Heart left ventricle (tissue), 16 donors: ENCODE results near the gene RBM44. TPM values are rescaled to one million over a fixed set of nuclear protein-coding genes. Genes with fewer than 3 reads are reported as not detected.
"Not testable (repeated sequence)": the region's sequence is repeated elsewhere in the genome, so short reads cannot be mapped to it uniquely, and the experiment has no call there.

Source experiments
- ATAC-seq, 4 donors: fragments of 200-7000 bp; cut with Tn5 transposase; one replicate each; pipeline ENCODE4 v1.9.1; 2020 to 2022; ENCODE audit warnings: moderate library complexity in 4 of 4, mild to moderate bottlenecking in 3 of 4, moderate number of reproducible peaks in 1 of 4
- DNase-seq, 5 donors: peaks; one replicate each; pipeline ENCODE4 v3.0.0-alpha.2; 2020
- H3K27ac ChIP-seq, 12 donors: fragments of 200-600 bp; sonication (generic) in 4 of 12; one replicate each; pipeline versions ENCODE4 v1.5.0 to v1.8.0; 2016 to 2022; ENCODE audit warnings: mild to moderate bottlenecking in 2 of 12
- H3K27me3 ChIP-seq, 9 donors: fragments of 200-600 bp; sonication (generic) in 2 of 9; one replicate each; pipeline versions ENCODE4 v1.5.1 to v1.8.0; 2016 to 2022; ENCODE audit warnings: mild to moderate bottlenecking in 3 of 9
- H3K36me3 ChIP-seq, 9 donors: fragments of 200-600 bp; sonication (generic) in 2 of 9; one replicate each; pipeline versions ENCODE4 v1.5.0 to v1.8.0; 2018 to 2022; ENCODE audit warnings: mild to moderate bottlenecking in 2 of 9
- H3K4me1 ChIP-seq, 12 donors: fragments of 200-600 bp; sonication (generic) in 4 of 12; one replicate each; pipeline versions ENCODE4 v1.5.0 to v1.8.0; 2016 to 2022; ENCODE audit warnings: mild to moderate bottlenecking in 3 of 12
- H3K4me3 ChIP-seq, 12 donors: fragments of 200-600 bp; sonication (generic) in 4 of 12; one replicate each; pipeline versions ENCODE4 v1.5.0 to v1.8.0; 2017 to 2022; ENCODE audit warnings: mild to moderate bottlenecking in 9 of 12, moderate library complexity in 4 of 12
- H3K9me3 ChIP-seq, 12 donors: fragments of 200-600 bp; sonication (generic) in 4 of 12; one replicate each; pipeline versions ENCODE4 v1.5.0 to v1.8.0; 2016 to 2022; ENCODE audit warnings: mild to moderate bottlenecking in 1 of 12
- POLR2A ChIP-seq, 2 donors: fragments of 450-650 bp; IDR thresholded peaks; one replicate each; pipeline ENCODE4 v1.6.1; 2017; ENCODE audit warnings: antibody characterized with exemption in 2 of 2, mild to moderate bottlenecking in 2 of 2, moderate library complexity in 2 of 2
- WGBS, 4 donors: extraction: QIAGEN DNeasy Blood & Tissue Kit in 2 of 4; methylation state at CpG; one replicate each; pipeline versions ENCODE4 v1.1.5 to v1.1.7; 2013 to 2018; 5-methylcytosine and 5-hydroxymethylcytosine counted together
- intact Hi-C, 10 donors: fragments of 100-400 bp; cut with DNase I; formaldehyde crosslinking; loops; one replicate each; pipeline versions ENCODE4 v1.11.1 to v1.14.2; 2022
- polyA plus RNA-seq, 2 donors: library from polyadenylated mRNA; stranded (reverse); fragments of 200-250 nt; gene quantifications; one replicate each; pipeline ENCODE4 v1.2.3, GENCODE V29; 2013
- total RNA-seq, 9 donors: library from RNA; depleted of rRNA in 2 of 9; stranded (reverse); fragments of >200 nt in 2 of 9; fragmentation: NEBNext Ultra II Directional in 3 of 9; extraction: Animal tissue kit (Norgen Biotek cat#: 25700) in 3 of 9; gene quantifications; one replicate each; pipeline versions ENCODE4 v1.1.0 to v1.2.4, GENCODE V29; 2016 to 2023
- TF ChIP-seq, protein P1 (sequence below), 12 donors: fragments of 200-600 bp; sonication (generic) in 4 of 12; IDR thresholded peaks; one replicate each; pipeline versions ENCODE4 v1.5.0 to v1.8.0; 2018 to 2022; ENCODE audit warnings: antibody characterized with exemption in 12 of 12, mild to moderate bottlenecking in 5 of 12
- donor health status: ischemic (EF 13 %, LVEDD 7.1; RV severe dilation, severe dysfunction).
- donor health status: healthy with polysubstance abuse.
- donor health status: DM: no; HTN: yes; CAD: no.
- donor health status: DM: no; HTN: no; CAD: no.
- donor health status: ischemic (EF 25% LVEDD 6.9; RV normal size, moderate dysfunction).
- donor health status: ischemic (EF 25% LVEDD 5.7; RV mildly dilated, moderate dysfunction).
- donor health status: healthy.
- donor health status: DM: yes; HTN: yes; CAD: no.
- donor health status: ischemic (EF 35%, LVEDD 5.7; RV mildly dilated, moderate dysfunction).
- donor health status: nonischemic (EF 11% LVEDD 7.7; RV severe dilation, severe dysfunction).
- donor health status: DM: yes; HTN: yes; CAD: no.
- donor health status: PGD.
- donor health status: ischemic (EF 29% LVEDD 5.4; RV normal size, mild dysfunction).
- donor health status: nonischemic (EF 23%, LVEDD 6.1; RV moderate dilation, normal function).

RBM44 gene
- total and polyA plus RNA-seq, 11 donors = 0.16 to 0.94 (median 0.44) TPM

DNA sequence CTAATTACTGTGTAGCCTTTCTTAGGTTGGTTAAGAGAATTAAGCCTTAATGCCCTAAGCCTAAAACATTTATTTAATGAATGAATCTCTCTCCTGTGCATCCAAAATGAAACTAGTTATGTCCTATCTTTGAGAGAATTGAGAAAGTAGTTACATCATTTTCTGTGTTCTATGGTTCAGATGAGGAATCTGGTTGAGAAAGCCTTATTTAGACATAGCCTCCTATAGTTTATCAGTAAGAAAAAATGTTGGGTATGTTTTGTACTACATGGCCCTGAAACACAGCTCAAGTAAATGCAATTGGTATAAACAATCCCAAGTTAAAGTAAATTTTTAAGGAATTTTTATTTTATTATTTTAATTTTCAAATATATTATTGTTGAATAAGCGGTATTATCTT is 35.0 kb downstream of the RBM44 start:
- WGBS, 4 donors = 92 to 100% (median 98%) methylated on average over 1 of the region's 1 CpG
- Histone ChIP-seq H3K36me3 (no peaks in the 10 kb centered on the region), H3K27me3 (no peaks in the 10 kb centered on the region), H3K27ac (no peak overlapping the region), H3K4me3 (no peak overlapping the region), H3K4me1 (no peaks in the 10 kb centered on the region), H3K9me3 (no peaks in the 10 kb centered on the region)
- no peak for DNase-seq
- no peak for ATAC-seq
- TF ChIP-seq, protein P1, sequence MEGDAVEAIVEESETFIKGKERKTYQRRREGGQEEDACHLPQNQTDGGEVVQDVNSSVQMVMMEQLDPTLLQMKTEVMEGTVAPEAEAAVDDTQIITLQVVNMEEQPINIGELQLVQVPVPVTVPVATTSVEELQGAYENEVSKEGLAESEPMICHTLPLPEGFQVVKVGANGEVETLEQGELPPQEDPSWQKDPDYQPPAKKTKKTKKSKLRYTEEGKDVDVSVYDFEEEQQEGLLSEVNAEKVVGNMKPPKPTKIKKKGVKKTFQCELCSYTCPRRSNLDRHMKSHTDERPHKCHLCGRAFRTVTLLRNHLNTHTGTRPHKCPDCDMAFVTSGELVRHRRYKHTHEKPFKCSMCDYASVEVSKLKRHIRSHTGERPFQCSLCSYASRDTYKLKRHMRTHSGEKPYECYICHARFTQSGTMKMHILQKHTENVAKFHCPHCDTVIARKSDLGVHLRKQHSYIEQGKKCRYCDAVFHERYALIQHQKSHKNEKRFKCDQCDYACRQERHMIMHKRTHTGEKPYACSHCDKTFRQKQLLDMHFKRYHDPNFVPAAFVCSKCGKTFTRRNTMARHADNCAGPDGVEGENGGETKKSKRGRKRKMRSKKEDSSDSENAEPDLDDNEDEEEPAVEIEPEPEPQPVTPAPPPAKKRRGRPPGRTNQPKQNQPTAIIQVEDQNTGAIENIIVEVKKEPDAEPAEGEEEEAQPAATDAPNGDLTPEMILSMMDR (IDR thresholded peaks at IDR 0.05) = no peak
- TF ChIP-seq POLR2A (IDR thresholded peaks at IDR 0.05) = no peak
- intact Hi-C loops = no loop called here

DNA sequence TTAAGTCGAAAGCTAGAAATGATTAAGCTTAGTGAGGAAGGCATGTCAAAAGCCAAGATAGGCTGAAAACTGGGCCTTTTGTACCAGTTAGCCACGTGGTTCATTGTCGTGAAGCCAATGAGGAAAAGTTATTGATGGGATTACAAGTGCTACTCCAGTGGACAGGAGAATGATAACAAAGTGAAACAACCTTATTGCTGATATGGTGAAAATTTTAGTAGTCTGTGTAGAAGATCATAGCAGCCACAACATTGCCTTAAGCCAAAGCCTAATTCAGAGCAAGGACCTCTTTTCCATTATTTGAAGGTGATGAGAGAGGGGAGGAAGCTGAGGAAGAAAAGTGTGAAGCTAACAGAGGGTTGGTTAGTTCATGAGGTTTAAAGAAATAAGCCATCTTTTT is 36.8 kb downstream of the RBM44 start:
- Histone ChIP-seq H3K27ac (no peak overlapping the region), H3K27me3 (no peaks in the 10 kb centered on the region), H3K36me3 (no peaks in the 10 kb centered on the region), H3K4me1 (no peaks in the 10 kb centered on the region), H3K9me3 (no peaks in the 10 kb centered on the region), H3K4me3 (no peak overlapping the region)
- intact Hi-C loops = no loop called here
- 72 to 91% (median 74%) methylated on average over 3 of the region's 3 CpGs for WGBS, 4 donors
- DNase-seq (no peak), ATAC-seq (no peak)
- no peak for TF ChIP-seq POLR2A (IDR thresholded peaks at IDR 0.05)
- TF ChIP-seq, protein P1 (IDR thresholded peaks at IDR 0.05) = no peak

DNA sequence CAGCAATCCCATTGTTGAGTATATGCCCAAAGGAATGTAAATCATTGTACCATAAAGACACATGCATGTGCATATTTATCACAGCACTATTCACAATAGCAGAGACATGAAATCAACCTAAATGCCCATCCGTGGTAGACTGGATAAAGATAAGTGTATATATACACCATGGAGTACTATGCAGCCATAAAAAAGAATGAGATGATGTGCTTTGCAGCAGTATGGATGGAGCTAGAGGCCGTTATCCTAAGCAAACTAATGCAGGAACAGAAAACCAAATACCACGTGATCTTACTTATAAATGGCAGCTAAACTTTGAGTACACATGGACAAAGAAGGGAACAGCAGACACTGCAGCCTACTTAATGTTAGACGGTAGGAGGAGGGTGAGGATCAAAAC is 42.5 kb downstream of the RBM44 start:
- TF ChIP-seq POLR2A (IDR thresholded peaks at IDR 0.05) = no peak
- TF ChIP-seq, protein P1 (IDR thresholded peaks at IDR 0.05) = no peak
- intact Hi-C loops = no loop called here
- Histone ChIP-seq H3K27ac (no peak overlapping the region), H3K27me3 (no peaks in the 10 kb centered on the region), H3K36me3 (no peaks in the 10 kb centered on the region), H3K4me3 (no peak overlapping the region), H3K4me1 (no peaks in the 10 kb centered on the region), H3K9me3 (peaks cover 0 to 7% (median 0%) of the 10 kb centered on the region in 12 donors)
- ATAC-seq (no peak), DNase-seq (no peak)
- WGBS, 4 donors = 75 to 82% (median 80%) methylated on average over 4 of the region's 4 CpGs

DNA sequence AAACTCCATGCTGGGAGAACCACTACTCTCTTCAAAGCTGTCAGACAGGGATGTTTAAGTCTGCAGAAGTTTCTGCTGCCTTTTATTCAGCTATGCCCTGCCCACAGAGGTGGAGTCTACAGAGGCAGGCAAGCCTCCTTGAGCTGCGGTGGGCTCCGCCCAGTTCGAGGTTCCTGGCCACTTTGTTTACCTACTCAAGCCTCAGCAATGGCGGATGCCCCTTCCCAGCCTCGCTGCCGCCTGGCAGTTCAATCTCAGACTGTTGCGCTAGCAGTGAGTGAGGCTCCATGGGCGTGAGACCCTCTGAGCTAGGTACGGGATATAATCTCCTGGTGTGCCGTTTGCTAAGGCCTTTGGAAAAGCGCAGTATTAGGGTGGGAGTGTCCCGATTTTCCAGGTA is 50.4 kb downstream of the RBM44 start:
- H3K27me3 ChIP-seq, intact Hi-C loops, H3K9me3 ChIP-seq, H3K27ac ChIP-seq, H3K36me3 ChIP-seq, ATAC-seq, DNase-seq, H3K4me1 ChIP-seq, H3K4me3 ChIP-seq: not testable (repeated sequence)
- WGBS, 4 donors = 90 to 99% (median 95%) methylated on average over 3 to 12 of the region's 12 CpGs

DNA sequence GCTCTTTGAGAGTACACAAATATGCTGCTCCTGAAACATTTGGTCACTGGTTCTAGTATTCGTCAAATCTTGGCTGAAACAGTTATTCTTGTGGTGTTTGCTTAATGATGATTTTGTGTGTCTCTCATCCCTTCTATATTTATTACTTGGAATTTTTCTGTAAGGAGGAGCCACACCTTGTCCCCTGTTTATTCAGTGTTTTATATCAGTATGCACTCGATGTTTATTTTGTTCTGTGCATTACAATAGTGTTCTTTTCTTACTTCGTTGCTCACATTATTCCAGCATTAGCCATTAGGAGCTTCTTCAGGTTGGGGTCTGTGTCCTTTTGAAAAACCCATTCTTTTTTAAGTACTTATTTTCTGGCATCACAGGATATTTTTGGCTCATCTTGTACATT is 55.7 kb downstream of the RBM44 start:
- ATAC-seq = no peak
- intact Hi-C loops = loop anchor here in 6 of 10 donors (10.0 kb wide), 4 partner anchors 151 to 411 kb away; partner anchors contain the start of gene ESPNL (in 1 of the 6)

More for the DNA sequence above, 55.7 kb downstream of the RBM44 start:
- no peak overlapping the region for H3K27ac ChIP-seq
- peaks cover 0 to under 1% (median 0%) of the 10 kb centered on the region in 12 donors for H3K9me3 ChIP-seq
- H3K4me1 ChIP-seq = peaks cover 0 to 13% (median 0%) of the 10 kb centered on the region in 12 donors
- WGBS, 4 donors = 86 to 94% (median 90%) methylated on average over 3 of the region's 3 CpGs
- H3K4me3 ChIP-seq = no peak overlapping the region
- H3K27me3 ChIP-seq = peaks cover 0 to 9% (median 0%) of the 10 kb centered on the region in 9 donors
- no peak for DNase-seq
- TF ChIP-seq, protein P1 (IDR thresholded peaks at IDR 0.05) = no peak
- TF ChIP-seq POLR2A (IDR thresholded peaks at IDR 0.05) = no peak
- no peaks in the 10 kb centered on the region for H3K36me3 ChIP-seq
